Skeletal muscle satellite cell (primary cell): ENCODE results near the gene ATP6V1C2.

Experiments used
- H3K27me3 ChIP-seq: 2 replicates; pipeline ENCODE4 v1.7.0; 2013; ENCODE audit warnings: low read length; ENCODE audit not compliant: control insufficient read depth, insufficient read depth
- H3K36me3 ChIP-seq: 2 replicates; pipeline ENCODE4 v1.7.0; 2013; ENCODE audit warnings: mild to moderate bottlenecking, control low read depth, low read length; ENCODE audit not compliant: insufficient read depth
- H3K4me1 ChIP-seq: 2 replicates; pipeline ENCODE4 v1.7.0; 2013; ENCODE audit warnings: low read length; ENCODE audit not compliant: control insufficient read depth, insufficient read depth
- H3K4me2 ChIP-seq: 2 replicates; pipeline ENCODE4 v1.7.0; 2013; ENCODE audit warnings: mild to moderate bottlenecking, low read length
- H3K4me3 ChIP-seq: 2 replicates; pipeline ENCODE4 v1.7.0; 2013; ENCODE audit warnings: low read length
- H3K9ac ChIP-seq: 2 replicates; pipeline ENCODE4 v1.7.0; 2013; ENCODE audit warnings: mild to moderate bottlenecking, low read depth, low read length, moderate library complexity
- H3K9me3 ChIP-seq: replicated peaks from 2 replicates; pipeline ENCODE4 v1.7.0; 2013; ENCODE audit warnings: mild to moderate bottlenecking, control low read depth, low read length

The ATP6V1C2 gene

GRCh38 chr2:10706033-10706432, 15.4 kb upstream of the ATP6V1C2 start:
- Histone ChIP-seq H3K9ac (no peak overlapping the region), H3K27me3 (peaks cover 28% of the 10 kb centered on the region), H3K4me1 (no peaks in the 10 kb centered on the region), H3K36me3 (no peaks in the 10 kb centered on the region), H3K4me2 (no peak overlapping the region), H3K4me3 (no peak overlapping the region), H3K9me3 (no peaks in the 10 kb centered on the region)

DNA sequence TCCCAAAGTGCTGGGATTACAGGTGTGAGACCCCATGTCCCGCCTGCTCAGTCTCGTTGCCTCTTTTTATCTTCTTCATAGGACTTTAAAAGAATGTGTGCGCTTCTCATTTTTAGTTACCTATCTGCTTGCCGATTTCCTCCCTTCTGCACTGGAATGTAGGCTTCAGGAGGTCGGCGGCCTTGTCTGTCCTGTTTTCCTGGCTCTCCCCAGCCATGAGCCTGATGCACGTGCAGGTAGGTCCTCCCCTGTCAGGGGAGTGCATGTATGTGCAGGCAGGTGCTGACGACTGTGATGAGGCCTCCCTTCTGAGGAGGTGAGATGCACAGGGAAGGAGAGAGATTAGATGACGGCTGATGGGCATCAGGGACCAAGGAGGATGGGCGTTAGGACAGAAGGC, 13.6 kb upstream of the ATP6V1C2 start:
- Histone ChIP-seq H3K36me3 (no peaks in the 10 kb centered on the region), H3K27me3 (peaks cover 24% of the 10 kb centered on the region)

DNA sequence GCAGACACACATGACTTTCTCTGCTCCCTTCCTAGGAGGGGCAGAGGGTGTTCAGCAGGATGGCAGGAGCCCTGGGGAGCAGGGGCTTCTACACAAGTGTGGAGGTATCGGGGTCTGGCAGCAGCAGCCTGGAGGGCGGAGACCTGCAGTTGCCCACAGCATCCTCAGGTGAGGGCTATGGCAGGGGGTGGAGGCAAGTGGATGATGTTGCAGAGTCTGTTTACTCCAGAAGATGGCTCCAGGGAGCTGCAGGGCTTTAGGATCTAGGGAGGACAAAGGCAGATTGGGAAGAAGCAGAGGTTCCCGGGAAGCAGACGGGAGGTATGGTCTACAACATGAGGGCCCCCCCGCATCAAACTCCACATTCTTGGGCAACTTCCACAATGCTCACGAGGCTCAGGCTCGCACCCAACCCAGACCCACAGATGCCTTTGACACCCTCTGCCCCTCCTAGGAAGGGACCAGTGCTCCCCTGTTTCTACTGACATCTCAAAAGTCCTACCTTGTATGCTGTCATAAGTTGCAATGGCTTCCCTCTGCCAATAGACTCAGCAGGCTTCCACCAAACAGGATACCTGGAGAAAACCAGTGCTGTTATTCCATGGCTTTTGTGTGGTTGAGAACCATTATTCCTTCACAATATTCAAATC, 12.0 kb upstream of the ATP6V1C2 start:
- Histone ChIP-seq H3K36me3 (no peaks in the 10 kb centered on the region), H3K9me3 (no peaks in the 10 kb centered on the region), H3K4me2 (no peak overlapping the region), H3K9ac (no peak overlapping the region), H3K4me1 (no peaks in the 10 kb centered on the region), H3K27me3 (peaks cover 28% of the 10 kb centered on the region), H3K4me3 (no peak overlapping the region)

More for the DNA sequence above, 13.6 kb upstream of the ATP6V1C2 start:
- Histone ChIP-seq H3K4me2 (no peak overlapping the region), H3K4me1 (no peaks in the 10 kb centered on the region), H3K9ac (no peak overlapping the region), H3K9me3 (no peaks in the 10 kb centered on the region), H3K4me3 (no peak overlapping the region)

- H3K4me1 ChIP-seq = peaks cover 4% of the 10 kb centered on the region
- H3K9me3 ChIP-seq = no peaks in the 10 kb centered on the region
- H3K27me3 ChIP-seq = peaks cover 28% of the 10 kb centered on the region
- no peak overlapping the region for H3K4me3 ChIP-seq
- no peaks in the 10 kb centered on the region for H3K36me3 ChIP-seq
- H3K9ac ChIP-seq = no peak overlapping the region
- H3K4me2 ChIP-seq = no peak overlapping the region
Observed at GRCh38 chr2:10712185-10712809, 9.1 kb upstream of the ATP6V1C2 start.

DNA sequence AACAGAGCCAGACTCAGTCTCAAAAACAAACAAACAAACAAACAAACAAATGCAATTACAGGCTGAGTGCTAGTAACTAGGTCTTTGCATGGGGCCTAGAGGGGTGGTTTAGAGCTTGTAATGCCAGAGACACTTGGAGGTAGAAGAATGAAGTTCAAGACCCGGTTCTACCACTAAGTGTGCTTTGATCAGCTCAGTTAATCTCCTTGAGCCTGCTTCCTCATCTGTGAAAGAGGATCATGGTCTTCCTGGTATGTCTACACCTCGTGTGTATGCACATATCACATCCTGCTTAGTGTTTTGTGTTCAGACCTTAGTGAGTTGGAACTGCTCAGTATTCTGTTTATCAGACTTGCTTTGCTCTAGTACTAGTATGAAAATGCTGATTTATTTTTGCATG, 4.8 kb upstream of the ATP6V1C2 start:
- Histone ChIP-seq H3K4me1 (peaks cover 14% of the 10 kb centered on the region), H3K4me2 (no peak overlapping the region), H3K36me3 (no peaks in the 10 kb centered on the region), H3K4me3 (no peak overlapping the region), H3K9ac (no peak overlapping the region), H3K27me3 (peaks cover 29% of the 10 kb centered on the region), H3K9me3 (no peaks in the 10 kb centered on the region)

- Histone ChIP-seq H3K27me3 (peaks cover 37% of the 10 kb centered on the region), H3K4me3 (no peak overlapping the region), H3K9me3 (no peaks in the 10 kb centered on the region), H3K36me3 (no peaks in the 10 kb centered on the region), H3K4me2 (peak overlapping the region; percentile 67), H3K4me1 (peaks cover 20% of the 10 kb centered on the region), H3K9ac (no peak overlapping the region)
Observed at GRCh38 chr2:10717628-10718027, 3.8 kb upstream of the ATP6V1C2 start.

DNA sequence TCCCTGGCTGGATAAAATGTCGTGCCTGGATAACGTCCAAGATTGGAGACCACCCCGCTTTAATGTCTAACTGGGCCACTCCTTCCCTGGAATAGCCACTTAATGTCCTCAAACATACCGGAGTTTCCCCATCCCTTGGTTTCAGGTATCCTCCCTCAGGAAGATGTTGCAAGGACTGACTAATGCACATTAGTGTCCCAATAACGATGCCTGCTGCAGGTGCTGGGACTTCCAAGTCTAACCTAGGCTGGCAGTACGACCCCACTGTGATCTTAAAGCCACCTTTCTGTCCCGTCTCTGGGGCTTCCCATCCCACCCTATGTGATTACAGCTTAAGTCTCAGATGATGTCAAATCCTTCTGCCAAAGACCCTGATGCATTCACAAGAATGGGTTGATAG, 1.1 kb upstream of the ATP6V1C2 start:
- no peak overlapping the region for H3K4me3 ChIP-seq
- peaks cover 49% of the 10 kb centered on the region for H3K27me3 ChIP-seq
- H3K4me1 ChIP-seq = peaks cover 20% of the 10 kb centered on the region
- no peak overlapping the region for H3K4me2 ChIP-seq
- no peaks in the 10 kb centered on the region for H3K36me3 ChIP-seq
- no peak overlapping the region for H3K9ac ChIP-seq
- H3K9me3 ChIP-seq = no peaks in the 10 kb centered on the region

- H3K9me3 ChIP-seq = no peaks in the 10 kb centered on the region
- no peak overlapping the region for H3K9ac ChIP-seq
- peaks cover 20% of the 10 kb centered on the region for H3K4me1 ChIP-seq
- peaks cover 48% of the 10 kb centered on the region for H3K27me3 ChIP-seq
- no peaks in the 10 kb centered on the region for H3K36me3 ChIP-seq
- H3K4me2 ChIP-seq = peak overlapping the region; percentile 77
- no peak overlapping the region for H3K4me3 ChIP-seq
Observed at GRCh38 chr2:10720947-10721395, 459 bp upstream of the ATP6V1C2 start.

DNA sequence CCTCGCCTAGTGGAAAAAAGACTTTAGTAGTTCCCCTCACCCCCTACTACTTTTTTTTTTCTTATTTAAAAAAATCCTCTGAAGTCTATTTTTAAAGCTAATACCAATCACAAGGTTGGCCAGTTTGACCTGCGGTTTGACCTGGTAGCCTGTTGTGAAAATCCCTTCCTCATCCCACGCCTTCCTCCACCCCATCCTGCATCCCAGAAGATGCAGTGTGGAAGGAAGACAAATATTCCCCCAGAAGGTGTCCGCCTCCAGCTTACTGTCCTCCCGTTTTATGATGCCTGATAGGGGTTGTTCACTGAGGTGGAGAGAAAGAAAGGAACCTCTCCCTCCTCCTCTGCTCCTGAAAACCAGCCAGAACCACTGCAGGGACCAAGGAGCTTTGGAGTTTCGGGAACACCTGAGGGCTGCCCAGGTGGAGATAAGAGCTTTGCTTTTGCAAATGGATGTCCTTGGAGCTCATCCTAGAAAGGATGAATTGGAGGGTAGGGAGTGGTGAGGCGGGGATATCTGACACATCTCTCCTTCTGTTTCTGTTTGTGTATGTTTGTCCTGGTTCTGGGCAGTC, 909 bp downstream of the ATP6V1C2 start:
- Histone ChIP-seq H3K36me3 (no peaks in the 10 kb centered on the region), H3K4me3 (peak overlapping the region; percentile 54), H3K9me3 (no peaks in the 10 kb centered on the region), H3K9ac (no peak overlapping the region), H3K4me2 (peak overlapping the region; percentile 77), H3K4me1 (peaks cover 16% of the 10 kb centered on the region), H3K27me3 (peaks cover 55% of the 10 kb centered on the region)

- Histone ChIP-seq H3K4me2 (no peak overlapping the region), H3K36me3 (no peaks in the 10 kb centered on the region), H3K9ac (no peak overlapping the region), H3K4me1 (no peaks in the 10 kb centered on the region), H3K9me3 (no peaks in the 10 kb centered on the region), H3K4me3 (no peak overlapping the region), H3K27me3 (peaks cover 38% of the 10 kb centered on the region)
Observed at GRCh38 chr2:10732924-10733565, 11.6 kb downstream of the ATP6V1C2 start.

- Histone ChIP-seq H3K4me3 (no peak overlapping the region), H3K36me3 (no peaks in the 10 kb centered on the region), H3K27me3 (peaks cover 42% of the 10 kb centered on the region), H3K9ac (no peak overlapping the region), H3K4me2 (no peak overlapping the region), H3K9me3 (no peaks in the 10 kb centered on the region), H3K4me1 (no peaks in the 10 kb centered on the region)
Observed at GRCh38 chr2:10733566-10733925, 12.1 kb downstream of the ATP6V1C2 start.
